K562 (cell line): ENCODE results near the gene TNNT1. TPM values are rescaled to one million over a fixed set of nuclear protein-coding genes. Genes with fewer than 3 reads are reported as not detected.

Experiments
- BRCA1 ChIP-seq, 2 experiments: fragments of 450-650 bp in 1 of 2; sonication (generic) in 1 of 2; formaldehyde crosslinking in 1 of 2; IDR thresholded peaks; 2 replicates each; pipeline versions ENCODE4 v1.5.0 to v1.6.1; 2017 to 2020; ENCODE audit warnings: mild to moderate bottlenecking in 1 of 2, missing genetic modification reagents in 1 of 2
- CBX2 ChIP-seq: fragments of 200-600 bp; sonication (generic); IDR thresholded peaks from one replicate; pipeline ENCODE4 v1.6.1; 2012; ENCODE audit warnings: mild to moderate bottlenecking, low read length, inconsistent platforms; ENCODE audit not compliant: insufficient read depth, poor library complexity, severe bottlenecking
- DIDO1 ChIP-seq: fragments of 450-650 bp; IDR thresholded peaks from 2 replicates; pipeline ENCODE4 v1.6.1; 2016; ENCODE audit warnings: low read depth, missing biosample characterization, missing genetic modification characterization
- GTF2E2 ChIP-seq: fragments of 200-800 bp; sonication (Bioruptor generic); IDR thresholded peaks from 2 replicates; pipeline ENCODE4 v1.6.1; 2016; ENCODE audit warnings: missing genetic modification characterization, missing compliant biosample characterization
- PYGO2 ChIP-seq: fragments of 450-650 bp; IDR thresholded peaks from 2 replicates; pipeline ENCODE4 v1.6.1; 2016; ENCODE audit warnings: mild to moderate bottlenecking, missing genetic modification characterization, moderate library complexity, missing compliant biosample characterization
- TCFL5 ChIP-seq: fragments of 250-450 bp; sonication (Bioruptor Pico); conservative IDR thresholded peaks from 2 replicates; pipeline ENCODE4 v1.6.1; 2021; ENCODE audit warnings: mild to moderate bottlenecking, moderate library complexity, matching md5 sums
- ZMIZ1 ChIP-seq, 2 experiments: fragments of 150-350 bp in 1 of 2; IDR thresholded peaks; 2 replicates each; pipeline ENCODE4 v1.6.1; 2012 to 2016; ENCODE audit warnings: low read depth in 2 of 2, low read length in 2 of 2, mild to moderate bottlenecking in 1 of 2, moderate library complexity in 1 of 2
- ZNF41 ChIP-seq: fragments of 250-450 bp; sonication (Bioruptor Pico); conservative IDR thresholded peaks from 2 replicates; pipeline ENCODE4 v1.4.0; 2020; ENCODE audit warnings: mild to moderate bottlenecking
- ZNF592 ChIP-seq: fragments of 450-650 bp; IDR thresholded peaks from 2 replicates; pipeline ENCODE4 v1.6.1; 2017; ENCODE audit warnings: antibody characterized with exemption, mild to moderate bottlenecking
- polyA plus RNA-seq, 8 experiments: library from polyadenylated mRNA; depleted of rRNA in 4 of 8; stranded (reverse) in 5 of 8; unstranded in 3 of 8; fragments of >200 nt; fragmentation: Nextera tagmentation in 2 of 8; fragmentation: Illumina TruSeq in 1 of 8; extraction: Ambion mirVana in 2 of 8; extraction: Trizol in 1 of 8; gene quantifications; 2 replicates each; pipeline versions ENCODE4 v1.2.1 to v1.2.3, GENCODE V29; 2011 to 2014; ENCODE audit warnings: inconsistent platforms in 1 of 8, missing spikeins in 1 of 8
- total RNA-seq, 7 experiments: library from RNA; depleted of rRNA in 6 of 7; stranded (reverse); fragments of >200 nt in 6 of 7; fragmentation: Illumina TruSeq in 2 of 7; extraction: Trizol in 2 of 7; gene quantifications; 2 replicates each; pipeline versions ENCODE4 v1.2.1 to v1.2.3, GENCODE V29; 2011 to 2021; ENCODE audit warnings: low replicate concordance in 1 of 7
- TF ChIP-seq, protein P1 (sequence below), 3 experiments: fragments of 200-800 bp in 1 of 3; sonication (Bioruptor generic) in 1 of 3; sonication (generic) in 1 of 3; formaldehyde crosslinking in 1 of 3; IDR thresholded peaks; 2 replicates each; pipeline versions ENCODE4 v1.6.1 to v1.8.0; 2016 to 2022; ENCODE audit warnings: mild to moderate bottlenecking in 2 of 3, missing compliant biosample characterization in 2 of 3, missing genetic modification characterization in 2 of 3, missing genetic modification reagents in 1 of 3
- TF ChIP-seq, protein P2 (sequence below): fragments of 250-450 bp; sonication (Bioruptor Pico); IDR thresholded peaks from 2 replicates; pipeline ENCODE4 v1.6.1; 2021; ENCODE audit warnings: mild to moderate bottlenecking
- TF ChIP-seq, protein P3 (sequence below): fragments of 450-650 bp; formaldehyde crosslinking; conservative IDR thresholded peaks from 2 replicates; pipeline ENCODE4 v1.4.0; 2022; ENCODE audit warnings: mild to moderate bottlenecking, missing genetic modification characterization

The TNNT1 gene
- total and polyA plus RNA-seq, 9 of the 15 experiments (the other 6 are each of a cell fraction or from before 2014, with no cell fraction given), result 31.8 to 390 (median 227) TPM

- TF ChIP-seq ZNF592 (no peak), ZMIZ1 (IDR thresholded peaks at IDR 0.05; ENCODE audit: low read depth in 2 of 2, low read length in 2 of 2) (no peak), BRCA1 (IDR thresholded peaks at IDR 0.05) (no peak), BRCA1 (CRISPR knock-in tag; IDR thresholded peaks at IDR 0.05) (no peak), GTF2E2 (no peak), PYGO2 (peak; percentile 49; the same call in 1 of the 2 replicates), ZNF41 (CRISPR knock-in tag) (0 out of 2 replicates have a peak, but pooled peaks have one; percentile 23), TCFL5 (CRISPR knock-in tag) (0 out of 2 replicates have a peak, but pooled peaks have one; percentile 34), CBX2 (no peak), DIDO1 (tag) (no peak)
- TF ChIP-seq, protein P1, sequence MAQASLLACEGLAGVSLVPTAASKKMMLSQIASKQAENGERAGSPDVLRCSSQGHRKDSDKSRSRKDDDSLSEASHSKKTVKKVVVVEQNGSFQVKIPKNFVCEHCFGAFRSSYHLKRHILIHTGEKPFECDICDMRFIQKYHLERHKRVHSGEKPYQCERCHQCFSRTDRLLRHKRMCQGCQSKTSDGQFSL (CRISPR knock-in tag; IDR thresholded peaks at IDR 0.05), result no peak
- TF ChIP-seq, protein P1 (tag; IDR thresholded peaks at IDR 0.05), result no peak
- TF ChIP-seq, protein P2, sequence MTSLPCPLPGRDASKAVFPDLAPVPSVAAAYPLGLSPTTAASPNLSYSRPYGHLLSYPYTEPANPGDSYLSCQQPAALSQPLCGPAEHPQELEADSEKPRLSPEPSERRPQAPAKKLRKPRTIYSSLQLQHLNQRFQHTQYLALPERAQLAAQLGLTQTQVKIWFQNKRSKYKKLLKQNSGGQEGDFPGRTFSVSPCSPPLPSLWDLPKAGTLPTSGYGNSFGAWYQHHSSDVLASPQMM (CRISPR knock-in tag), result no peak
- TF ChIP-seq, protein P3, sequence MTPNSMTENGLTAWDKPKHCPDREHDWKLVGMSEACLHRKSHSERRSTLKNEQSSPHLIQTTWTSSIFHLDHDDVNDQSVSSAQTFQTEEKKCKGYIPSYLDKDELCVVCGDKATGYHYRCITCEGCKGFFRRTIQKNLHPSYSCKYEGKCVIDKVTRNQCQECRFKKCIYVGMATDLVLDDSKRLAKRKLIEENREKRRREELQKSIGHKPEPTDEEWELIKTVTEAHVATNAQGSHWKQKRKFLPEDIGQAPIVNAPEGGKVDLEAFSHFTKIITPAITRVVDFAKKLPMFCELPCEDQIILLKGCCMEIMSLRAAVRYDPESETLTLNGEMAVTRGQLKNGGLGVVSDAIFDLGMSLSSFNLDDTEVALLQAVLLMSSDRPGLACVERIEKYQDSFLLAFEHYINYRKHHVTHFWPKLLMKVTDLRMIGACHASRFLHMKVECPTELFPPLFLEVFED, result 0 out of 2 replicates have a peak, but pooled peaks have one; percentile 68
Observed at GRCh38 chr19:55166530-55167268, 17.7 kb upstream of the TNNT1 start, which contains the start of gene DNAAF3 (continued).
